Naive thymus-derived CD4-positive, alpha-beta T cell (primary cell): ENCODE measurements around the gene IER2. TPM values are rescaled to one million over a fixed set of nuclear protein-coding genes. Genes with fewer than 3 reads are reported as not detected.
"Not testable (repeated sequence)": the region's sequence is repeated elsewhere in the genome, so short reads cannot be mapped to it uniquely, and the experiment has no call there.

Experiments used
- ATAC-seq: fragments of 150-1000 bp; cut with Tn5 transposase; 2 replicates; pipeline ENCODE4 v1.10.0; 2021; ENCODE audit warnings: mild to moderate bottlenecking, moderate library complexity
- CTCF ChIA-PET: fragments of 350-600 bp; sonication (Branson Sonifier 250); formaldehyde crosslinking; loops from one replicate; lab custom pipeline; 2021; ENCODE audit warnings: antibody characterized with exemption; lab: Charles Lee
- POLR2A ChIA-PET: fragments of 350-600 bp; sonication (Branson Sonifier 250); formaldehyde crosslinking; loops from one replicate; lab custom pipeline; 2021; ENCODE audit warnings: antibody characterized with exemption, inconsistent platforms; lab: Charles Lee
- DNase-seq, 9 donors: peaks; one replicate each; pipeline versions ENCODE4 v3.0.0 to v3.0.0-alpha.2; 2020 to 2022; ENCODE audit warnings: mixed read lengths in 1 of 9
- H3K27ac ChIP-seq: one replicate; pipeline ENCODE4 v1.7.0; 2013; ENCODE audit warnings: mild to moderate bottlenecking, low read depth, low read length, moderate library complexity
- H3K27me3 ChIP-seq, 2 donors: one replicate each; pipeline ENCODE4 v1.7.0; 2013; ENCODE audit warnings: low read length in 2 of 2, mild to moderate bottlenecking in 2 of 2, moderate library complexity in 2 of 2; ENCODE audit not compliant: control insufficient read depth in 2 of 2, insufficient read depth in 2 of 2
- H3K36me3 ChIP-seq, 3 experiments: 1 replicate in 2 of 3; 2 replicates in 1 of 3; pipeline ENCODE4 v1.7.0; 2013; ENCODE audit warnings: low read length in 3 of 3, mild to moderate bottlenecking in 3 of 3, moderate library complexity in 1 of 3; ENCODE audit not compliant: insufficient read depth in 3 of 3, control insufficient read depth in 2 of 3
- H3K4me1 ChIP-seq, 2 donors: one replicate each; pipeline ENCODE4 v1.7.0; 2013; ENCODE audit warnings: low read length in 2 of 2, mild to moderate bottlenecking in 2 of 2, moderate library complexity in 1 of 2; ENCODE audit not compliant: control insufficient read depth in 2 of 2, insufficient read depth in 2 of 2
- H3K4me3 ChIP-seq: 2 replicates; pipeline ENCODE4 v1.7.0; 2013; ENCODE audit warnings: mild to moderate bottlenecking, low read length
- H3K9me3 ChIP-seq, 3 experiments: 1 replicate in 2 of 3; 2 replicates in 1 of 3; pipeline ENCODE4 v1.7.0; 2013; ENCODE audit warnings: low read length in 3 of 3; ENCODE audit not compliant: control insufficient read depth in 2 of 3
- H3K27ac Mint-ChIP-seq, 9 donors: one replicate each; pipeline ENCODE4 v1.8.0; 2020 to 2022; ENCODE audit warnings: mixed read lengths in 9 of 9, mild to moderate bottlenecking in 8 of 9, moderate library complexity in 5 of 9, inconsistent platforms in 2 of 9
- H3K27me3 Mint-ChIP-seq, 5 donors: one replicate each; pipeline ENCODE4 v1.8.0; 2021 to 2022; ENCODE audit warnings: mixed read lengths in 5 of 5, mild to moderate bottlenecking in 1 of 5
- H3K36me3 Mint-ChIP-seq, 5 donors: one replicate each; pipeline ENCODE4 v1.8.0; 2020 to 2022; ENCODE audit warnings: mixed read lengths in 5 of 5, mild to moderate bottlenecking in 3 of 5, inconsistent platforms in 1 of 5
- H3K4me1 Mint-ChIP-seq, 7 donors: one replicate each; pipeline ENCODE4 v1.8.0; 2020 to 2022; ENCODE audit warnings: mixed read lengths in 7 of 7, mild to moderate bottlenecking in 3 of 7, inconsistent platforms in 1 of 7
- H3K4me3 Mint-ChIP-seq, 10 donors: one replicate each; pipeline ENCODE4 v1.8.0; 2020 to 2022; ENCODE audit warnings: mild to moderate bottlenecking in 10 of 10, mixed read lengths in 10 of 10, moderate library complexity in 6 of 10, inconsistent platforms in 2 of 10
- H3K9me3 Mint-ChIP-seq, 11 donors: one replicate each; pipeline ENCODE4 v1.8.0; 2020 to 2022; ENCODE audit warnings: mixed read lengths in 11 of 11, mild to moderate bottlenecking in 4 of 11, inconsistent platforms in 1 of 11, moderate library complexity in 1 of 11
- intact Hi-C, 2 donors: fragments of 100-400 bp; cut with micrococcal nuclease; formaldehyde crosslinking; loops; one replicate each; pipeline ENCODE4 v1.15.1; 2023
- polyA plus RNA-seq, 2 donors: library from polyadenylated mRNA; unstranded; fragments of 300-500 nt; fragmentation: Illumina TruSeq; gene quantifications; one replicate each; pipeline ENCODE4 v1.2.3, GENCODE V29; 2021
- total RNA-seq, 6 experiments: library from RNA in 5 of 6; stranded (reverse) in 5 of 6; gene quantifications; 1 replicate in 5 of 6; 2 replicates in 1 of 6; pipeline ENCODE4 v1.2.3 and lab custom pipeline; 2021 to 2026

The IER2 gene
- total and polyA plus RNA-seq, 7 experiments from 2014 or later, result 121 to 558 (median 149) TPM

GRCh38 chr19:13139633-13140311 is 10.4 kb upstream of the IER2 start:
- Mint-ChIP-seq H3K4me3 (no peak overlapping the region), H3K27me3 (no peaks in the 10 kb centered on the region), H3K4me1 (no peaks in the 10 kb centered on the region), H3K27ac (peak overlapping the region in 4 of 9 donors; percentile 36 to 68 (median 52)), H3K36me3 (peaks cover 0 to 8% (median 0%) of the 10 kb centered on the region in 5 donors), H3K9me3 (no peaks in the 10 kb centered on the region)
- Histone ChIP-seq H3K4me1 (no peaks in the 10 kb centered on the region), H3K4me3 (no peak overlapping the region), H3K27me3 (no peaks in the 10 kb centered on the region), H3K27ac (no peak overlapping the region), H3K36me3 (peaks cover 0 to 66% (median 0%) of the 10 kb centered on the region in 3 experiments), H3K9me3 (no peaks in the 10 kb centered on the region)
- ATAC-seq, result no peak
- intact Hi-C loops, result no loop called here
- POLR2A ChIA-PET, result no interaction called here
- DNase-seq, result no peak
- CTCF ChIA-PET, result no interaction called here

GRCh38 chr19:13146763-13147563 is 3.2 kb upstream of the IER2 start:
- Mint-ChIP-seq H3K36me3 (peaks cover 0 to 9% (median 4%) of the 10 kb centered on the region in 5 donors), H3K9me3 (no peaks in the 10 kb centered on the region), H3K27me3 (no peaks in the 10 kb centered on the region), H3K4me3 (peak overlapping the region in 7 of 10 donors; percentile 2 to 68 (median 43)), H3K4me1 (peaks cover 6 to 27% (median 18%) of the 10 kb centered on the region in 7 donors), H3K27ac (peak overlapping the region in 1 of 9 donors; percentile 52)
- ChIA-PET POLR2A (interaction anchor here (1.0 to 1.2 kb wide), 2 partner anchors 38 to 119 kb away, joined by 3 to 4 read pairs; no protein-coding TSS in a partner anchor), CTCF (no interaction called here)
- ATAC-seq (no peak), DNase-seq (peak in 1 of 9 donors; percentile 21)
- H3K4me3 ChIP-seq, result no peak overlapping the region
- no peaks in the 10 kb centered on the region for H3K9me3 ChIP-seq
- no peaks in the 10 kb centered on the region for H3K27me3 ChIP-seq
- intact Hi-C loops, result no loop called here
- no peak overlapping the region for H3K27ac ChIP-seq
- H3K4me1 ChIP-seq, result peaks cover 9 to 11% of the 10 kb centered on the region in 2 donors
- peaks cover 0 to 37% (median 0%) of the 10 kb centered on the region in 3 experiments for H3K36me3 ChIP-seq

- CTCF ChIA-PET, result interaction anchor here (0.8 to 2.5 kb wide), 3 partner anchors 20 to 112 kb away, joined by 3 to 11 read pairs (median 6); no protein-coding TSS in a partner anchor
- ATAC-seq, H3K9me3 ChIP-seq, H3K27me3 Mint-ChIP-seq, H3K27me3 ChIP-seq, intact Hi-C loops: not testable (repeated sequence)
- POLR2A ChIA-PET, result interaction anchor here (0.9 to 2.1 kb wide), 11 partner anchors 14 to 84 kb away, joined by 3 to 14 read pairs (median 5); partner anchors contain the start of gene NACC1
- peak overlapping the region; percentile 96 for H3K27ac ChIP-seq
- H3K4me3 ChIP-seq, result peak overlapping the region; percentile 96
- peaks cover 0 to 43% (median 4%) of the 10 kb centered on the region in 3 experiments for H3K36me3 ChIP-seq
- Mint-ChIP-seq H3K36me3 (peaks cover 9 to 20% (median 14%) of the 10 kb centered on the region in 5 donors), H3K9me3 (peaks cover 0 to 13% (median 0%) of the 10 kb centered on the region in 11 donors), H3K27ac (peak overlapping the region in 8 of 9 donors; percentile 26 to 71 (median 54)), H3K4me3 (peak overlapping the region; percentile 85 to 100 (median 98)), H3K4me1 (peaks cover 6 to 36% (median 18%) of the 10 kb centered on the region in 7 donors)
- DNase-seq, result peak in 1 of 9 donors; percentile 20
- H3K4me1 ChIP-seq, result peaks cover 9 to 11% of the 10 kb centered on the region in 2 donors
Measured at GRCh38 chr19:13149173-13149627, 1.0 kb upstream of the IER2 start.

- Histone ChIP-seq H3K27ac (peak overlapping the region; percentile 96), H3K36me3 (peaks cover 0 to 44% (median 6%) of the 10 kb centered on the region in 3 experiments), H3K9me3 (no peaks in the 10 kb centered on the region), H3K4me3 (peak overlapping the region; percentile 96), H3K27me3 (no peaks in the 10 kb centered on the region), H3K4me1 (peaks cover 9 to 11% of the 10 kb centered on the region in 2 donors)
- peaks cover 6 to 37% (median 18%) of the 10 kb centered on the region in 7 donors for H3K4me1 Mint-ChIP-seq
- ChIA-PET CTCF (interaction anchor here (0.5 to 2.5 kb wide), 5 partner anchors 19 to 170 kb away, joined by 3 to 11 read pairs (median 6); no protein-coding TSS in a partner anchor), POLR2A (interaction anchor here (0.6 to 3.9 kb wide), 19 partner anchors 10 to 268 kb away, joined by 3 to 43 read pairs (median 5); partner anchors contain the start of genes DNASE2 and NACC1)
- peak overlapping the region; percentile 94 to 100 (median 98) for H3K4me3 Mint-ChIP-seq
- H3K9me3 Mint-ChIP-seq, result peaks cover 0 to 18% (median 0%) of the 10 kb centered on the region in 11 donors
- intact Hi-C loops, result loop anchor here (1.0 to 10.0 kb wide), 17 partner anchors 45 to 1715 kb away; partner anchors contain the start of genes DNAJB1 (in 2 of the 2), DDX39A (in 1 of the 2), DHPS (in 1 of the 2) and JUNB (in 1 of the 2)
- DNase-seq (peak in 3 of 9 donors; percentile 17 to 65 (median 31)), ATAC-seq (peak; percentile 0)
- peaks cover 0 to 14% (median 0%) of the 10 kb centered on the region in 5 donors for H3K27me3 Mint-ChIP-seq
- H3K27ac Mint-ChIP-seq, result peak overlapping the region; percentile 95 to 99 (median 97)
- peaks cover 12 to 25% (median 19%) of the 10 kb centered on the region in 5 donors for H3K36me3 Mint-ChIP-seq
Measured at GRCh38 chr19:13149628-13150186, 504 bp upstream of the IER2 start.

- intact Hi-C loops, result loop anchor here (1.0 to 10.0 kb wide), 21 partner anchors 12 to 1716 kb away; partner anchors contain the start of genes DNAJB1 (in 2 of the 2), DDX39A (in 1 of the 2), DHPS (in 1 of the 2) and JUNB (in 1 of the 2)
- peaks cover 0 to 17% (median 0%) of the 10 kb centered on the region in 5 donors for H3K27me3 Mint-ChIP-seq
- Histone ChIP-seq H3K9me3 (no peaks in the 10 kb centered on the region), H3K27me3 (no peaks in the 10 kb centered on the region), H3K27ac (peak overlapping the region; percentile 96), H3K4me1 (peaks cover 9 to 12% of the 10 kb centered on the region in 2 donors), H3K4me3 (peak overlapping the region; percentile 96), H3K36me3 (peaks cover 0 to 41% (median 6%) of the 10 kb centered on the region in 3 experiments)
- DNase-seq (peak in 5 of 9 donors; percentile 16 to 42 (median 25)), ATAC-seq (no peak)
- POLR2A ChIA-PET, result interaction anchor here (0.8 to 3.9 kb wide), 12 partner anchors 8 to 61 kb away, joined by 3 to 43 read pairs (median 5); partner anchors contain the start of gene NACC1
- peaks cover 12 to 34% (median 20%) of the 10 kb centered on the region in 5 donors for H3K36me3 Mint-ChIP-seq
- CTCF ChIA-PET, result interaction anchor here (1.4 to 2.5 kb wide), 2 partner anchors 13 to 18 kb away, joined by 3 to 11 read pairs; no protein-coding TSS in a partner anchor
- H3K9me3 Mint-ChIP-seq, result peaks cover 0 to 25% (median 0%) of the 10 kb centered on the region in 11 donors
- H3K4me1 Mint-ChIP-seq, result peaks cover 7 to 47% (median 20%) of the 10 kb centered on the region in 7 donors
- H3K27ac Mint-ChIP-seq, result peak overlapping the region; percentile 95 to 99 (median 97)
- H3K4me3 Mint-ChIP-seq, result peak overlapping the region; percentile 94 to 100 (median 98)
Measured at GRCh38 chr19:13150931-13151604, 857 bp downstream of the IER2 start.
